Calu3 (cell line): Measurements from ENCODE around the gene DLAT. TPM values are rescaled to one million over a fixed set of nuclear protein-coding genes. Genes with fewer than 3 reads are reported as not detected.

Experiments
- Bru-seq: library from RNA; stranded (reverse); fragments of 400-500 nt; gene quantifications from one replicate; lab custom pipeline; 2021; lab: Mats Ljungman, UMichigan
- BruChase-seq, 2 experiments: library from RNA; stranded (reverse); fragments of 400-500 nt; gene quantifications; one replicate each; lab custom pipeline; 2021; lab: Mats Ljungman, UMichigan
- BruUV-seq: library from RNA; stranded (reverse); fragments of 400-500 nt; replicated peaks from 2 replicates; lab custom pipeline; 2021; lab: Mats Ljungman, UMichigan
- CTCF ChIA-PET: fragments of 300-600 bp; sonication (Branson Sonifier 250); formaldehyde crosslinking; loops from one replicate; lab custom pipeline; 2022; ENCODE audit warnings: antibody characterized with exemption; lab: Charles Lee
- DNase-seq: peaks from one replicate; pipeline ENCODE4 v3.0.0; 2022
- H3K27ac Mint-ChIP-seq: one replicate; pipeline ENCODE4 v1.8.0; 2022; ENCODE audit warnings: mixed read lengths; ENCODE audit not compliant: unreplicated experiment
- H3K27me3 Mint-ChIP-seq: one replicate; pipeline ENCODE4 v1.8.0; 2022; ENCODE audit warnings: mixed read lengths; ENCODE audit not compliant: unreplicated experiment
- H3K36me3 Mint-ChIP-seq: one replicate; pipeline ENCODE4 v1.8.0; 2022; ENCODE audit warnings: mild to moderate bottlenecking, moderate library complexity, mixed read lengths; ENCODE audit not compliant: insufficient read depth, unreplicated experiment
- H3K4me1 Mint-ChIP-seq: one replicate; pipeline ENCODE4 v1.8.0; 2022; ENCODE audit warnings: mild to moderate bottlenecking, low read depth, mixed read lengths; ENCODE audit not compliant: unreplicated experiment
- H3K4me3 Mint-ChIP-seq: one replicate; pipeline ENCODE4 v1.8.0; 2022; ENCODE audit warnings: mild to moderate bottlenecking, low read depth, moderate library complexity, mixed read lengths; ENCODE audit not compliant: unreplicated experiment
- H3K9me3 Mint-ChIP-seq: one replicate; pipeline ENCODE4 v1.8.0; 2022; ENCODE audit warnings: low read depth, mixed read lengths; ENCODE audit not compliant: unreplicated experiment
- CTCF ChIP-seq: fragments of 200-600 bp; IDR thresholded peaks from one replicate; pipeline ENCODE4 v1.8.0; 2022; ENCODE audit warnings: antibody characterized with exemption; ENCODE audit not compliant: unreplicated experiment
- intact Hi-C: fragments of 100-400 bp; cut with micrococcal nuclease; formaldehyde crosslinking; loops from one replicate; pipeline ENCODE4 v1.10.0; 2022; ENCODE audit not compliant: unreplicated experiment
- long read RNA-seq: library from polyadenylated mRNA; stranded (forward); transcript quantifications from one replicate; pipeline ENCODE4 v2.0.0, GENCODE V29; 2022
- total RNA-seq: library from RNA; stranded (reverse); gene quantifications from 2 replicates; pipeline ENCODE4 v1.2.3, GENCODE V29; 2022

Gene DLAT
- 25.4 and 27.4 TPM in 2 replicates for total RNA-seq
- Bru-seq, nascent RNA, result percentile 67 among the genes with signal in this experiment
- percentile 77 among the genes with signal in this experiment for BruChase-seq, experiment 1, labeled RNA remaining after a 6-hour chase
- percentile 67 among the genes with signal in this experiment for BruChase-seq, experiment 2, labeled RNA remaining after a 2-hour chase
- long read RNA-seq, full-length matches to known transcripts, result 33 of 39 reads
- long read RNA-seq, partial matches to known transcripts, result 5 of 39 reads
- long read RNA-seq, other reads (novel, unspliced or antisense), result 1 of 39 reads

DNA sequence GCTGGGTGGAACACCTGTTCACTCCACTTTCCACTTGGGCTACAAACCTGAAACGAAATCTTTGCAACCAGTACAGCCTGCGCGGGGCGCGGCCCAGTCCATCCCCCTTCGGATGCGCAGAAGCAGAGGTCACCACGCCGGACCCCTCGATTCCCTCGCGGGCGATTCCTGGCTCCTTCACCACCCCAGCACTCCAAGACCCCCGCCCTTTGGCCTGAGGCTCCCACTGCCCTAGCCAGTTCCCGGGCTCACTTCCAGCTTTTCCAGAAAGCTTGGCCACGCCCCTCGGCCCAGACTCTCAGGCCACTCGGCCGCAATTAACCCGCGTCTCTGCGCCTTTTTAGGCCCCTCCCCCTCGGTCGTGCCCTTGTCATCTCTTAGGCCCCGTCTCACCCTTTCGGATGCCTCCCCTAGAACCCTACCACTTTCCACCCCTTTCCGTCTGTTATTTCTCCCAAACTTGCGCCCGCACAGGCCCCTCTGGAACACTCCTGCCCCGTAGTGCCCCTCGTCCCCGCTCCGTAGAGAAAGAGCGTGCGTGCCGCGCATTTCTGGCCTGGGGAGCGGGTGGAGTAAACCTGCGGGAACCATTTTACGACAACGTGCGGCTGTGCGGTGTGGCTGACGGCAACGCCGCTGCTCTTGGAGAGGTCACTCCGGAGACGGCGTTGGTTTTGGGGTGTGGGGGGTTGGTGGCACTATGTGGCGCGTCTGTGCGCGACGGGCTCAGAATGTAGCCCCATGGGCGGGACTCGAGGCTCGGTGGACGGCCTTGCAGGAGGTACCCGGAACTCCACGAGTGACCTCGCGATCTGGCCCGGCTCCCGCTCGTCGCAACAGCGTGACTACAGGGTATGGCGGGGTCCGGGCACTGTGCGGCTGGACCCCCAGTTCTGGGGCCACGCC is at the start of gene DLAT:
Gene DLAT (plus strand): TSS at position 636 of the 906 bp plus-strand sequence. CDS start 65 bp downstream, at position 701.
- BruUV-seq, result no TSS peak
- CTCF ChIA-PET, result interaction anchor here (0.6 kb wide), 1 partner anchor 11 kb away, joined by 3 read pairs; no protein-coding TSS in a partner anchor
- H3K27me3 Mint-ChIP-seq, result no peaks in the 10 kb centered on the region
- H3K9me3 Mint-ChIP-seq, result no peaks in the 10 kb centered on the region
- DNase-seq, result peak; percentile 75
- TF ChIP-seq CTCF, result no peak
- intact Hi-C loops, result no loop called here
- H3K4me1 Mint-ChIP-seq, result no peaks in the 10 kb centered on the region
- peak within 1 kb of the TSS; percentile 80 for H3K27ac Mint-ChIP-seq
- peaks cover 23% of the 10 kb centered on the region for H3K36me3 Mint-ChIP-seq
- H3K4me3 Mint-ChIP-seq, result peak within 1 kb of the TSS; percentile 93

DNA sequence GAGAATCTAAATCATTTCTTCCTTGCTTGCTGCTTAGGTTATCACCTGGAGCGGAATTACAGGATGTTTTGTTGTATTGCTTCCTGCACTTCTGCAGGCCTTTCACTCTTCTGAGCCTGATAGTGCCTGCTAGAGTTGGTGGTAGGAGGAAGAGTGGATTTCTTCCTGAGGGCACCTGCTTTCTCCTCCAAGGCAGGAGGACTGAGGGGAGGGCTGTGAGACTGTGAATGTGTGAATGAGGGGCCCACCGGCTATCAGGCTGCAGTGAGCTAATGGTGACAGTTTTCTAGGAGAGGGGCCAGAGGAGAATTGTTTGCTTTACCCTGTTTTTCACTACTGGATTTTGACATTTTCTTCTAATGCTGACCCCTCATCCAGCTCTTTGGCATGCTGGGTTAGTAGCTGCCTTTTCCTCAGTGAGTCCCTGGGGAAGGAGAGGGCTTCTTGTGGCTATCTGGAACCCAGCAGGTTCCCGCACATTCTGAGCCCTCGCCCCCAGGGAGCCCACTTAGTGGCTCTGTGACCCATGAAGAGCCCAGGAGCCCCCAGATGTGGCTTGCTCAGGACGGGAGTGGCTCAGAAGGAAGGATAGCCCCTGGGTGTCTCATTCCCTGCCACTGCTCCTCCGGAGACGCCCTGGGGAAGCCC is 49.0 kb upstream of the DLAT start:
- intact Hi-C loops, result no loop called here

GRCh38 chr11:111976767-111977145 is 48.5 kb upstream of the DLAT start:
- no peak for DNase-seq
- peaks cover 8% of the 10 kb centered on the region for H3K4me1 Mint-ChIP-seq
- CTCF ChIA-PET, result no interaction called here

More for the DNA sequence above, 49.0 kb upstream of the DLAT start:
- DNase-seq, result no peak
- H3K36me3 Mint-ChIP-seq, result no peaks in the 10 kb centered on the region
- BruUV-seq, result no TSS peak
- H3K27ac Mint-ChIP-seq, result no peak overlapping the region
- CTCF ChIA-PET, result no interaction called here
- peak overlapping the region; percentile 61 for H3K4me3 Mint-ChIP-seq
- no peaks in the 10 kb centered on the region for H3K9me3 Mint-ChIP-seq
- no peak for TF ChIP-seq CTCF
- peaks cover 8% of the 10 kb centered on the region for H3K4me1 Mint-ChIP-seq
- H3K27me3 Mint-ChIP-seq, result peaks cover 9% of the 10 kb centered on the region

More at GRCh38 chr11:111976767-111977145, 48.5 kb upstream of the DLAT start:
- Mint-ChIP-seq H3K4me3 (peak overlapping the region; percentile 61), H3K27ac (no peak overlapping the region), H3K9me3 (no peaks in the 10 kb centered on the region), H3K27me3 (peaks cover 9% of the 10 kb centered on the region), H3K36me3 (no peaks in the 10 kb centered on the region)
- no TSS peak for BruUV-seq
- intact Hi-C loops, result no loop called here
- no peak for TF ChIP-seq CTCF
